CD14-positive monocyte (primary cell): ENCODE measurements around the gene ATP13A5. TPM values are rescaled to one million over a fixed set of nuclear protein-coding genes. Genes with fewer than 3 reads are reported as not detected.

Experiments
- DNase-seq, 3 donors: peaks; one replicate each; pipeline ENCODE4 v3.0.0-alpha.2; 2011 to 2022
- H2AFZ ChIP-seq: 2 replicates; pipeline ENCODE4 v1.6.0; 2012; ENCODE audit warnings: mild to moderate bottlenecking, low read depth, low read length, inconsistent platforms; ENCODE audit not compliant: insufficient read depth, poor library complexity, severe bottlenecking
- H3K27ac ChIP-seq, 2 donors: 1 replicate in 1 of 2; 2 replicates in 1 of 2; pipeline ENCODE4 v1.5.1; 2012 to 2013; ENCODE audit warnings: low read length in 2 of 2, control low read depth in 1 of 2, inconsistent platforms in 1 of 2, low read depth in 1 of 2, mild to moderate bottlenecking in 1 of 2
- H3K27me3 ChIP-seq, 2 donors: one replicate each; pipeline versions ENCODE4 v1.6.0 to v1.6.1; 2011 to 2013; ENCODE audit warnings: low read length in 2 of 2; ENCODE audit not compliant: control insufficient read depth in 2 of 2, insufficient read depth in 2 of 2
- H3K36me3 ChIP-seq, 2 donors: replicated peaks in 1 of 2; 1 replicate in 1 of 2; 2 replicates in 1 of 2; pipeline versions ENCODE4 v1.5.1 to v1.6.1; 2012 to 2013; ENCODE audit warnings: low read length in 2 of 2, control low read depth in 1 of 2, inconsistent platforms in 1 of 2, mild to moderate bottlenecking in 1 of 2; ENCODE audit not compliant: insufficient read depth in 2 of 2, control insufficient read depth in 1 of 2
- H3K4me1 ChIP-seq, 2 donors: 1 replicate in 1 of 2; 2 replicates in 1 of 2; pipeline versions ENCODE4 v1.5.1 to v1.6.1; 2012 to 2013; ENCODE audit warnings: low read length in 2 of 2, control low read depth in 1 of 2, inconsistent platforms in 1 of 2, mild to moderate bottlenecking in 1 of 2, moderate library complexity in 1 of 2; ENCODE audit not compliant: insufficient read depth in 2 of 2, control insufficient read depth in 1 of 2
- H3K4me2 ChIP-seq: replicated peaks from 2 replicates; pipeline ENCODE3; 2012; ENCODE audit warnings: low read length, moderate library complexity, mild to moderate bottlenecking; ENCODE audit not compliant: poor library complexity, severe bottlenecking; ENCODE audit errors: extremely low read depth
- H3K4me3 ChIP-seq, 3 experiments: fragments of 200-600 bp in 1 of 3; sonication (generic) in 1 of 3; replicated peaks in 1 of 3; 1 replicate in 2 of 3; 2 replicates in 1 of 3; pipeline ENCODE4 v1.5.1; 2011 to 2013; ENCODE audit warnings: low read length in 3 of 3, mild to moderate bottlenecking in 3 of 3, control low read depth in 2 of 3, low read depth in 2 of 3, inconsistent platforms in 1 of 3, moderate library complexity in 1 of 3
- H3K79me2 ChIP-seq: 2 replicates; pipeline ENCODE4 v1.6.0; 2012; ENCODE audit warnings: mild to moderate bottlenecking, control low read depth, inconsistent platforms, low read length, moderate library complexity; ENCODE audit not compliant: insufficient read depth
- H3K9ac ChIP-seq: 2 replicates; pipeline ENCODE4 v1.6.0; 2017; ENCODE audit warnings: low read length, mild to moderate bottlenecking; ENCODE audit not compliant: insufficient read depth, poor library complexity, severe bottlenecking
- H3K9me3 ChIP-seq, 2 donors: replicated peaks in 1 of 2; 1 replicate in 1 of 2; 2 replicates in 1 of 2; pipeline versions ENCODE4 v1.5.1 to v1.6.1; 2012 to 2013; ENCODE audit warnings: low read length in 2 of 2, control low read depth in 1 of 2; ENCODE audit not compliant: control insufficient read depth in 1 of 2, insufficient read depth in 1 of 2
- H4K20me1 ChIP-seq: 2 replicates; pipeline ENCODE4 v1.6.0; 2012; ENCODE audit warnings: mild to moderate bottlenecking, low read length, control low read depth, moderate library complexity; ENCODE audit not compliant: insufficient read depth
- H3K27ac Mint-ChIP-seq, 7 donors: one replicate each; pipeline ENCODE4 v1.8.0; 2020; ENCODE audit warnings: mild to moderate bottlenecking in 7 of 7, mixed read lengths in 7 of 7, moderate library complexity in 6 of 7, inconsistent platforms in 2 of 7
- H3K27me3 Mint-ChIP-seq, 3 donors: one replicate each; pipeline ENCODE4 v1.8.0; 2021 to 2022; ENCODE audit warnings: low read depth in 3 of 3, mild to moderate bottlenecking in 3 of 3, mixed read lengths in 3 of 3, moderate library complexity in 3 of 3, inconsistent platforms in 1 of 3
- H3K36me3 Mint-ChIP-seq, 2 donors: one replicate each; pipeline ENCODE4 v1.8.0; 2020; ENCODE audit warnings: mixed read lengths in 2 of 2, inconsistent platforms in 1 of 2, mild to moderate bottlenecking in 1 of 2
- H3K4me1 Mint-ChIP-seq: one replicate; pipeline ENCODE4 v1.8.0; 2020; ENCODE audit warnings: mild to moderate bottlenecking, mixed read lengths
- H3K4me3 Mint-ChIP-seq, 2 donors: one replicate each; pipeline ENCODE4 v1.8.0; 2020; ENCODE audit warnings: mild to moderate bottlenecking in 2 of 2, mixed read lengths in 2 of 2, moderate library complexity in 1 of 2
- H3K9me3 Mint-ChIP-seq, 7 donors: one replicate each; pipeline ENCODE4 v1.8.0; 2020 to 2022; ENCODE audit warnings: mixed read lengths in 7 of 7, mild to moderate bottlenecking in 6 of 7, moderate library complexity in 6 of 7, inconsistent platforms in 2 of 7
- WGBS: methylation state at CpG from one replicate; pipeline ENCODE4 v1.1.5; 2013; ENCODE audit warnings: missing lambda C conversion rate; ENCODE audit not compliant: insufficient coverage; 5-methylcytosine and 5-hydroxymethylcytosine counted together
- intact Hi-C, 2 donors: fragments of 100-400 bp; cut with micrococcal nuclease; formaldehyde crosslinking; loops; one replicate each; pipeline versions ENCODE4 v1.15.0 to v1.15.1; 2023
- polyA plus RNA-seq, 3 donors: library from polyadenylated mRNA; depleted of rRNA in 1 of 3; unstranded in 2 of 3; stranded (reverse) in 1 of 3; fragments of 300-500 nt in 2 of 3; fragments of >200 nt in 1 of 3; fragmentation: Illumina TruSeq in 2 of 3; gene quantifications; 1 replicate in 2 of 3; 2 replicates in 1 of 3; pipeline ENCODE4 v1.2.3, GENCODE V29; 2012 to 2021
- TF ChIP-seq, protein P1 (sequence below): fragments of 200-600 bp; IDR thresholded peaks from one replicate; pipeline ENCODE4 v1.8.0; 2022; ENCODE audit warnings: antibody characterized with exemption, mild to moderate bottlenecking

Gene ATP13A5
- polyA plus RNA-seq, 3 donors: not detected

DNA sequence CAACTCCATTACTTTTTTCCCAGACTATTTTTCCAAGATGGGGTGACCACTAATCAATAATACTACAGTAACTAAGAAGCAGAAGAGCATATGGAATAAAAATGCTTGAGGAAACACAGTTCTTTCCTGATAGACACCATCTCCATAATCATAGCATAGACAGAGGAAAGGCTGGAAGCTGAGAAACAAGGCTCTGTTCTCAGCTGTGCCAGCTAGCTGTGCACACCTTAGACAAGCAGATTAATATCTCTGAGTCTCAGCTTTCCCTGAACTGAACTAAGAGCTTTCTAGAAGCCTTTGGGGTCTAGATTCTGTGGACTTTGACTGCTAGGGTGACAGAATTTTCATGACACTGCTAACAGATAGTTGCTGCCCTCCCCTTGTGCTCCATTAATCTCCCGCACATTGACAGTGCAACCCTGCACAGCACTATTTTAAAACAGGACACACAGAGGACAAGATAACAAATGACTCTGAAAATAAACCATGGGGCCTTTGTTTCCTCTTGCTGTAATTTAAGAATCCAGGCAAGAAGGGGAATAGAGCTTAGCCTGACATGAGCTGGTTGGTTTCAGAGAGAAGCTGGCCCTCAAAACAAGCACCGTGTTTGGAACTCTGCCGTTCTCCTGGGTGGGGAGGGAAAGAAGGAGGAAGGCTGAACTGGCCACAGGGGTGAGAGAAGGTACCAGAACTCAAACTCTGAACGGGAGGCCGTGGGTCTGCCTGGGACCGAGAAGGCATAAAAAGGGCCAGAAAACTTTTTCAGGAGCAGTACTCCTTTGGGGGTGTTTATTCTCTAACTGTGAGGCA lies 67.4 kb downstream of the ATP13A5 start:
- H3K79me2 ChIP-seq: no peaks in the 10 kb centered on the region
- H3K4me3 ChIP-seq: no peak overlapping the region
- no peak overlapping the region for H2AFZ ChIP-seq
- no peak for DNase-seq
- Mint-ChIP-seq H3K36me3 (no peaks in the 10 kb centered on the region), H3K27ac (no peak overlapping the region), H3K4me1 (no peaks in the 10 kb centered on the region), H3K9me3 (peaks cover 0 to 8% (median 0%) of the 10 kb centered on the region in 7 donors), H3K4me3 (no peak overlapping the region), H3K27me3 (peaks cover 0 to 2% (median 0%) of the 10 kb centered on the region in 3 donors)
- no peaks in the 10 kb centered on the region for H3K36me3 ChIP-seq
- no peaks in the 10 kb centered on the region for H4K20me1 ChIP-seq
- no peaks in the 10 kb centered on the region for H3K4me1 ChIP-seq
- intact Hi-C loops: no loop called here
- H3K9ac ChIP-seq: no peak overlapping the region
- WGBS: 53% methylated on average over 3 of the region's 6 CpGs
- no peak overlapping the region for H3K4me2 ChIP-seq
- no peaks in the 10 kb centered on the region for H3K27me3 ChIP-seq
- TF ChIP-seq, protein P1, sequence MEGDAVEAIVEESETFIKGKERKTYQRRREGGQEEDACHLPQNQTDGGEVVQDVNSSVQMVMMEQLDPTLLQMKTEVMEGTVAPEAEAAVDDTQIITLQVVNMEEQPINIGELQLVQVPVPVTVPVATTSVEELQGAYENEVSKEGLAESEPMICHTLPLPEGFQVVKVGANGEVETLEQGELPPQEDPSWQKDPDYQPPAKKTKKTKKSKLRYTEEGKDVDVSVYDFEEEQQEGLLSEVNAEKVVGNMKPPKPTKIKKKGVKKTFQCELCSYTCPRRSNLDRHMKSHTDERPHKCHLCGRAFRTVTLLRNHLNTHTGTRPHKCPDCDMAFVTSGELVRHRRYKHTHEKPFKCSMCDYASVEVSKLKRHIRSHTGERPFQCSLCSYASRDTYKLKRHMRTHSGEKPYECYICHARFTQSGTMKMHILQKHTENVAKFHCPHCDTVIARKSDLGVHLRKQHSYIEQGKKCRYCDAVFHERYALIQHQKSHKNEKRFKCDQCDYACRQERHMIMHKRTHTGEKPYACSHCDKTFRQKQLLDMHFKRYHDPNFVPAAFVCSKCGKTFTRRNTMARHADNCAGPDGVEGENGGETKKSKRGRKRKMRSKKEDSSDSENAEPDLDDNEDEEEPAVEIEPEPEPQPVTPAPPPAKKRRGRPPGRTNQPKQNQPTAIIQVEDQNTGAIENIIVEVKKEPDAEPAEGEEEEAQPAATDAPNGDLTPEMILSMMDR: no peak
- H3K27ac ChIP-seq: no peak overlapping the region
- H3K9me3 ChIP-seq: no peaks in the 10 kb centered on the region

- Mint-ChIP-seq H3K27me3 (peaks cover 0 to 3% (median 3%) of the 10 kb centered on the region in 3 donors), H3K9me3 (peaks cover 0 to 7% (median 0%) of the 10 kb centered on the region in 7 donors), H3K4me3 (no peak overlapping the region), H3K4me1 (no peaks in the 10 kb centered on the region), H3K36me3 (no peaks in the 10 kb centered on the region), H3K27ac (no peak overlapping the region)
- TF ChIP-seq, protein P1: no peak
- no peaks in the 10 kb centered on the region for H3K36me3 ChIP-seq
- no peaks in the 10 kb centered on the region for H3K27me3 ChIP-seq
- no peaks in the 10 kb centered on the region for H3K9me3 ChIP-seq
- no CpG with 5 or more reads among the region's 1 CpG for WGBS
- intact Hi-C loops: no loop called here
- H3K27ac ChIP-seq: no peak overlapping the region
- H4K20me1 ChIP-seq: no peaks in the 10 kb centered on the region
- no peaks in the 10 kb centered on the region for H3K79me2 ChIP-seq
- no peak for DNase-seq
- H2AFZ ChIP-seq: no peak overlapping the region
- no peak overlapping the region for H3K9ac ChIP-seq
- H3K4me3 ChIP-seq: no peak overlapping the region
- no peaks in the 10 kb centered on the region for H3K4me1 ChIP-seq
- H3K4me2 ChIP-seq: no peak overlapping the region
Observed at GRCh38 chr3:193305356-193305755, 73.2 kb downstream of the ATP13A5 start.
